WTC11 (cell line): ENCODE results near the gene CELF4. TPM values are rescaled to one million over a fixed set of nuclear protein-coding genes. Genes with fewer than 3 reads are reported as not detected.

Experiments used
- ATAC-seq: fragments of 200-7000 bp; cut with Tn5 transposase; 2 replicates; pipeline ENCODE4 v1.10.0; 2021; ENCODE audit warnings: mild to moderate bottlenecking, moderate library complexity
- CTCF ChIA-PET: fragments of 300-600 bp; sonication (Branson Sonifier 250); formaldehyde crosslinking; loops from one replicate; lab custom pipeline; 2021; ENCODE audit warnings: antibody characterized with exemption; lab: Charles Lee
- POLR2A ChIA-PET: fragments of 350-600 bp; sonication (Branson Sonifier 250); formaldehyde crosslinking; loops from one replicate; lab custom pipeline; 2021; ENCODE audit warnings: antibody characterized with exemption; lab: Charles Lee
- DNase-seq: peaks from one replicate; pipeline ENCODE4 v3.0.0; 2021; ENCODE audit warnings: low spot score
- H3K27ac Mint-ChIP-seq: 2 replicates; pipeline ENCODE4 v1.8.0; 2021; ENCODE audit warnings: mixed read lengths
- H3K27me3 Mint-ChIP-seq: 2 replicates; pipeline ENCODE4 v1.8.0; 2021; ENCODE audit warnings: low read depth, mild to moderate bottlenecking, moderate library complexity, mixed read lengths
- H3K36me3 Mint-ChIP-seq: 2 replicates; pipeline ENCODE4 v1.8.0; 2021; ENCODE audit warnings: mixed read lengths
- H3K4me1 Mint-ChIP-seq: 2 replicates; pipeline ENCODE4 v1.8.0; 2022; ENCODE audit warnings: mixed read lengths
- H3K4me3 Mint-ChIP-seq: 2 replicates; pipeline ENCODE4 v1.8.0; 2021; ENCODE audit warnings: mild to moderate bottlenecking, moderate library complexity, mixed read lengths
- H3K9me3 Mint-ChIP-seq: 2 replicates; pipeline ENCODE4 v1.8.0; 2021; ENCODE audit warnings: mixed read lengths
- E2F5 ChIP-seq: sonication (generic); formaldehyde crosslinking; IDR thresholded peaks from 2 replicates; pipeline ENCODE4 v1.8.1; 2022; ENCODE audit warnings: mild to moderate bottlenecking, moderate library complexity, missing genetic modification reagents
- ESRRA ChIP-seq: sonication (generic); formaldehyde crosslinking; IDR thresholded peaks from 2 replicates; pipeline ENCODE4 v1.8.1; 2022; ENCODE audit warnings: mild to moderate bottlenecking, missing genetic modification reagents, borderline replicate concordance
- IRF2 ChIP-seq: sonication (generic); formaldehyde crosslinking; IDR thresholded peaks from 2 replicates; pipeline ENCODE4 v1.8.0; 2022; ENCODE audit warnings: low read depth, missing genetic modification reagents, borderline replicate concordance
- SOX15 ChIP-seq: fragments of 250-450 bp; sonication (Bioruptor Pico); IDR thresholded peaks from 2 replicates; pipeline ENCODE4 v1.9.0; 2021; ENCODE audit warnings: mild to moderate bottlenecking
- TEAD4 ChIP-seq: sonication (generic); formaldehyde crosslinking; IDR thresholded peaks from 2 replicates; pipeline ENCODE4 v1.8.0; 2022; ENCODE audit warnings: mild to moderate bottlenecking, missing genetic modification reagents
- ZNF219 ChIP-seq: sonication (generic); formaldehyde crosslinking; IDR thresholded peaks from 2 replicates; pipeline ENCODE4 v1.8.0; 2023; ENCODE audit warnings: missing genetic modification reagents, mild to moderate bottlenecking, borderline replicate concordance
- total RNA-seq: library from RNA; stranded (reverse); gene quantifications from 3 replicates; pipeline ENCODE4 v1.2.3, GENCODE V29; 2021
- TF ChIP-seq, protein P1 (sequence below): sonication (generic); formaldehyde crosslinking; IDR thresholded peaks from 2 replicates; pipeline ENCODE4 v1.8.1; 2022; ENCODE audit warnings: mild to moderate bottlenecking, missing genetic modification reagents, moderate library complexity, borderline replicate concordance
- TF ChIP-seq, protein P2 (sequence below): sonication (generic); formaldehyde crosslinking; IDR thresholded peaks from 2 replicates; pipeline ENCODE4 v1.8.1; 2023; ENCODE audit warnings: mild to moderate bottlenecking, moderate library complexity, missing genetic modification reagents
- TF ChIP-seq, protein P3 (sequence below): fragments of 250-450 bp; sonication (Bioruptor Pico); IDR thresholded peaks from 2 replicates; pipeline ENCODE4 v1.9.0; 2021; ENCODE audit warnings: mild to moderate bottlenecking
- TF ChIP-seq, protein P4 (sequence below): sonication (generic); formaldehyde crosslinking; IDR thresholded peaks from 2 replicates; pipeline ENCODE4 v1.8.1; 2023; ENCODE audit warnings: mild to moderate bottlenecking, missing genetic modification reagents, borderline replicate concordance
- TF ChIP-seq, protein P5 (sequence below): fragments of 200-600 bp; IDR thresholded peaks from 2 replicates; pipeline ENCODE4 v1.8.0; 2022; ENCODE audit warnings: antibody characterized with exemption

CELF4 gene
- total RNA-seq, 1 experiment from 2014 or later: 2.9 TPM

DNA sequence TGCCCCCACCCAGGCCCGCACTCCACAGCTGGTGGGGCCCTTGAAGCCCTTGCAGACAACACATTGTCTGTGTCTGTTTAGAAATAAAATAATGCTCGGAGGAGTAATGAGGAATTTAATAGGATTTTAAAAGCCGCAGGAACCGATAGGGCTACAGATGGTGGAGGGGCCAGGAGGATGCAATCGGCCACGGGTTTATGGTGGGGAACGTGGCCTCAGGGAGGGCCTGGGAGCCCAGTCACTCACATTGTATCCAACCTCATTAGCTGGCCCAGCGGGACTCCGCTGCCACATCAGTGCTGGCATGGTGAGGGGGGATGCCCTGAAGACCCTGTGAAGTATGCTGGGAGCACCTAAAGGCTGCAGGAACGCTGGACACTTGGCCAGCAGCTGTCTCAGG, 252.0 kb downstream of the CELF4 start:
- Mint-ChIP-seq H3K9me3 (no peaks in the 10 kb centered on the region), H3K27ac (no peak overlapping the region), H3K4me1 (peaks cover 4% of the 10 kb centered on the region; the same call in 1 of the 2 replicates), H3K27me3 (no peaks in the 10 kb centered on the region), H3K36me3 (no peaks in the 10 kb centered on the region), H3K4me3 (no peak overlapping the region)
- ATAC-seq (no peak), DNase-seq (no peak)
- TF ChIP-seq, protein P1, sequence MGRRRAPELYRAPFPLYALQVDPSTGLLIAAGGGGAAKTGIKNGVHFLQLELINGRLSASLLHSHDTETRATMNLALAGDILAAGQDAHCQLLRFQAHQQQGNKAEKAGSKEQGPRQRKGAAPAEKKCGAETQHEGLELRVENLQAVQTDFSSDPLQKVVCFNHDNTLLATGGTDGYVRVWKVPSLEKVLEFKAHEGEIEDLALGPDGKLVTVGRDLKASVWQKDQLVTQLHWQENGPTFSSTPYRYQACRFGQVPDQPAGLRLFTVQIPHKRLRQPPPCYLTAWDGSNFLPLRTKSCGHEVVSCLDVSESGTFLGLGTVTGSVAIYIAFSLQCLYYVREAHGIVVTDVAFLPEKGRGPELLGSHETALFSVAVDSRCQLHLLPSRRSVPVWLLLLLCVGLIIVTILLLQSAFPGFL (CRISPR knock-in tag): no peak
- TF ChIP-seq, protein P2, sequence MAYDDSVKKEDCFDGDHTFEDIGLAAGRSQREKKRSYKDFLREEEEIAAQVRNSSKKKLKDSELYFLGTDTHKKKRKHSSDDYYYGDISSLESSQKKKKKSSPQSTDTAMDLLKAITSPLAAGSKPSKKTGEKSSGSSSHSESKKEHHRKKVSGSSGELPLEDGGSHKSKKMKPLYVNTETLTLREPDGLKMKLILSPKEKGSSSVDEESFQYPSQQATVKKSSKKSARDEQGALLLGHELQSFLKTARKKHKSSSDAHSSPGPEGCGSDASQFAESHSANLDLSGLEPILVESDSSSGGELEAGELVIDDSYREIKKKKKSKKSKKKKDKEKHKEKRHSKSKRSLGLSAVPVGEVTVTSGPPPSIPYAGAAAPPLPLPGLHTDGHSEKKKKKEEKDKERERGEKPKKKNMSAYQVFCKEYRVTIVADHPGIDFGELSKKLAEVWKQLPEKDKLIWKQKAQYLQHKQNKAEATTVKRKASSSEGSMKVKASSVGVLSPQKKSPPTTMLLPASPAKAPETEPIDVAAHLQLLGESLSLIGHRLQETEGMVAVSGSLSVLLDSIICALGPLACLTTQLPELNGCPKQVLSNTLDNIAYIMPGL (CRISPR knock-in tag): no peak
- TF ChIP-seq, protein P3, sequence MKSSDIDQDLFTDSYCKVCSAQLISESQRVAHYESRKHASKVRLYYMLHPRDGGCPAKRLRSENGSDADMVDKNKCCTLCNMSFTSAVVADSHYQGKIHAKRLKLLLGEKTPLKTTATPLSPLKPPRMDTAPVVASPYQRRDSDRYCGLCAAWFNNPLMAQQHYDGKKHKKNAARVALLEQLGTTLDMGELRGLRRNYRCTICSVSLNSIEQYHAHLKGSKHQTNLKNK (CRISPR knock-in tag): no peak
- POLR2A ChIA-PET: no interaction called here
- CTCF ChIA-PET: interaction anchor here (0.6 to 2.3 kb wide), 5 partner anchors 9 to 55 kb away, joined by 3 to 6 read pairs (median 3); no protein-coding TSS in a partner anchor

GRCh38 chr18:37309861-37310260, 255.7 kb downstream of the CELF4 start:
- Mint-ChIP-seq H3K36me3 (no peaks in the 10 kb centered on the region), H3K27me3 (no peaks in the 10 kb centered on the region)
- CTCF ChIA-PET: interaction anchor here (1.2 kb wide), 2 partner anchors 10 to 12 kb away, joined by 3 to 4 read pairs; no protein-coding TSS in a partner anchor
- TF ChIP-seq TEAD4: no peak
- TF ChIP-seq SOX15: no peak
- TF ChIP-seq, protein P3 (CRISPR knock-in tag): no peak
- TF ChIP-seq ESRRA (CRISPR knock-in tag): no peak
- TF ChIP-seq, protein P4, sequence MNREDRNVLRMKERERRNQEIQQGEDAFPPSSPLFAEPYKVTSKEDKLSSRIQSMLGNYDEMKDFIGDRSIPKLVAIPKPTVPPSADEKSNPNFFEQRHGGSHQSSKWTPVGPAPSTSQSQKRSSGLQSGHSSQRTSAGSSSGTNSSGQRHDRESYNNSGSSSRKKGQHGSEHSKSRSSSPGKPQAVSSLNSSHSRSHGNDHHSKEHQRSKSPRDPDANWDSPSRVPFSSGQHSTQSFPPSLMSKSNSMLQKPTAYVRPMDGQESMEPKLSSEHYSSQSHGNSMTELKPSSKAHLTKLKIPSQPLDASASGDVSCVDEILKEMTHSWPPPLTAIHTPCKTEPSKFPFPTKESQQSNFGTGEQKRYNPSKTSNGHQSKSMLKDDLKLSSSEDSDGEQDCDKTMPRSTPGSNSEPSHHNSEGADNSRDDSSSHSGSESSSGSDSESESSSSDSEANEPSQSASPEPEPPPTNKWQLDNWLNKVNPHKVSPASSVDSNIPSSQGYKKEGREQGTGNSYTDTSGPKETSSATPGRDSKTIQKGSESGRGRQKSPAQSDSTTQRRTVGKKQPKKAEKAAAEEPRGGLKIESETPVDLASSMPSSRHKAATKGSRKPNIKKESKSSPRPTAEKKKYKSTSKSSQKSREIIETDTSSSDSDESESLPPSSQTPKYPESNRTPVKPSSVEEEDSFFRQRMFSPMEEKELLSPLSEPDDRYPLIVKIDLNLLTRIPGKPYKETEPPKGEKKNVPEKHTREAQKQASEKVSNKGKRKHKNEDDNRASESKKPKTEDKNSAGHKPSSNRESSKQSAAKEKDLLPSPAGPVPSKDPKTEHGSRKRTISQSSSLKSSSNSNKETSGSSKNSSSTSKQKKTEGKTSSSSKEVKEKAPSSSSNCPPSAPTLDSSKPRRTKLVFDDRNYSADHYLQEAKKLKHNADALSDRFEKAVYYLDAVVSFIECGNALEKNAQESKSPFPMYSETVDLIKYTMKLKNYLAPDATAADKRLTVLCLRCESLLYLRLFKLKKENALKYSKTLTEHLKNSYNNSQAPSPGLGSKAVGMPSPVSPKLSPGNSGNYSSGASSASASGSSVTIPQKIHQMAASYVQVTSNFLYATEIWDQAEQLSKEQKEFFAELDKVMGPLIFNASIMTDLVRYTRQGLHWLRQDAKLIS (CRISPR knock-in tag): no peak
- no peak for TF ChIP-seq IRF2 (CRISPR knock-in tag)
- TF ChIP-seq, protein P5, sequence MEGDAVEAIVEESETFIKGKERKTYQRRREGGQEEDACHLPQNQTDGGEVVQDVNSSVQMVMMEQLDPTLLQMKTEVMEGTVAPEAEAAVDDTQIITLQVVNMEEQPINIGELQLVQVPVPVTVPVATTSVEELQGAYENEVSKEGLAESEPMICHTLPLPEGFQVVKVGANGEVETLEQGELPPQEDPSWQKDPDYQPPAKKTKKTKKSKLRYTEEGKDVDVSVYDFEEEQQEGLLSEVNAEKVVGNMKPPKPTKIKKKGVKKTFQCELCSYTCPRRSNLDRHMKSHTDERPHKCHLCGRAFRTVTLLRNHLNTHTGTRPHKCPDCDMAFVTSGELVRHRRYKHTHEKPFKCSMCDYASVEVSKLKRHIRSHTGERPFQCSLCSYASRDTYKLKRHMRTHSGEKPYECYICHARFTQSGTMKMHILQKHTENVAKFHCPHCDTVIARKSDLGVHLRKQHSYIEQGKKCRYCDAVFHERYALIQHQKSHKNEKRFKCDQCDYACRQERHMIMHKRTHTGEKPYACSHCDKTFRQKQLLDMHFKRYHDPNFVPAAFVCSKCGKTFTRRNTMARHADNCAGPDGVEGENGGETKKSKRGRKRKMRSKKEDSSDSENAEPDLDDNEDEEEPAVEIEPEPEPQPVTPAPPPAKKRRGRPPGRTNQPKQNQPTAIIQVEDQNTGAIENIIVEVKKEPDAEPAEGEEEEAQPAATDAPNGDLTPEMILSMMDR: no peak
- TF ChIP-seq ZNF219: no peak
- TF ChIP-seq, protein P2 (CRISPR knock-in tag): no peak
- no peak for TF ChIP-seq E2F5 (CRISPR knock-in tag)
- TF ChIP-seq, all 79 proteins: peak for 0
- Mint-ChIP-seq H3K4me3 (no peak overlapping the region), H3K9me3 (no peaks in the 10 kb centered on the region), H3K4me1 (peaks cover 8% of the 10 kb centered on the region; the same call in 1 of the 2 replicates), H3K27ac (no peak overlapping the region)
- no peak for ATAC-seq
- no peak for DNase-seq
- POLR2A ChIA-PET: no interaction called here
